D721Med (cell line): ENCODE measurements around the gene PTPRF.

Source experiments
- DNase-seq: peaks from one replicate; pipeline ENCODE4 v3.0.0; 2011; ENCODE audit warnings: low spot score; ENCODE audit not compliant: insufficient read length
- FAIRE-seq: peaks from 2 replicates; lab custom pipeline; 2011; peaks lifted over from hg19 to GRCh38; lab: Jason Lieb, UNC
- TF ChIP-seq, protein P1 (sequence below): IDR thresholded peaks from 2 replicates; pipeline ENCODE4 v1.5.1; 2012; ENCODE audit warnings: mild to moderate bottlenecking, control low read depth; ENCODE audit not compliant: insufficient read depth; ENCODE audit errors: missing control alignments

The PTPRF gene

DNA sequence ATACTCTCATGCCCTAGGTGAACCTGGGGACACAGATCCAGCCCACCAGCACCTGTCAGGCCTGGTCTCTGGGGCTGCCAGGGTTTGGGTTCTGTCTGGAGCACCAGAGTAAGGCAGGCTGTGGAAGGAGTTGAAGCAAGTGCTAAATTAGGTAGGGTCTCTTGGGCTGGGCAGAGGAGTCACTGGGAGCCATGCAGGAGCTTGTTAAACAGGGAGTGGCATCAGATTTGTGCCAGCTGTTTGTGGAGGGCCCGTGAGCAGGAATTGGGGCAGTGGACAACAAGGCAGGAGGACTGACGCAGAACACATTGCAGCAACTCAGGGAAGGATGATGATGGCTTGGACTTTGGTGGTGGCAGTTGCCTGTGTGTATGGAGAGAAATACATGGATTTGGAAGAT, 56.3 kb downstream of the PTPRF start:
- FAIRE-seq, result no peak
- no peak for DNase-seq
- TF ChIP-seq, protein P1, sequence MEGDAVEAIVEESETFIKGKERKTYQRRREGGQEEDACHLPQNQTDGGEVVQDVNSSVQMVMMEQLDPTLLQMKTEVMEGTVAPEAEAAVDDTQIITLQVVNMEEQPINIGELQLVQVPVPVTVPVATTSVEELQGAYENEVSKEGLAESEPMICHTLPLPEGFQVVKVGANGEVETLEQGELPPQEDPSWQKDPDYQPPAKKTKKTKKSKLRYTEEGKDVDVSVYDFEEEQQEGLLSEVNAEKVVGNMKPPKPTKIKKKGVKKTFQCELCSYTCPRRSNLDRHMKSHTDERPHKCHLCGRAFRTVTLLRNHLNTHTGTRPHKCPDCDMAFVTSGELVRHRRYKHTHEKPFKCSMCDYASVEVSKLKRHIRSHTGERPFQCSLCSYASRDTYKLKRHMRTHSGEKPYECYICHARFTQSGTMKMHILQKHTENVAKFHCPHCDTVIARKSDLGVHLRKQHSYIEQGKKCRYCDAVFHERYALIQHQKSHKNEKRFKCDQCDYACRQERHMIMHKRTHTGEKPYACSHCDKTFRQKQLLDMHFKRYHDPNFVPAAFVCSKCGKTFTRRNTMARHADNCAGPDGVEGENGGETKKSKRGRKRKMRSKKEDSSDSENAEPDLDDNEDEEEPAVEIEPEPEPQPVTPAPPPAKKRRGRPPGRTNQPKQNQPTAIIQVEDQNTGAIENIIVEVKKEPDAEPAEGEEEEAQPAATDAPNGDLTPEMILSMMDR, result no peak

DNA sequence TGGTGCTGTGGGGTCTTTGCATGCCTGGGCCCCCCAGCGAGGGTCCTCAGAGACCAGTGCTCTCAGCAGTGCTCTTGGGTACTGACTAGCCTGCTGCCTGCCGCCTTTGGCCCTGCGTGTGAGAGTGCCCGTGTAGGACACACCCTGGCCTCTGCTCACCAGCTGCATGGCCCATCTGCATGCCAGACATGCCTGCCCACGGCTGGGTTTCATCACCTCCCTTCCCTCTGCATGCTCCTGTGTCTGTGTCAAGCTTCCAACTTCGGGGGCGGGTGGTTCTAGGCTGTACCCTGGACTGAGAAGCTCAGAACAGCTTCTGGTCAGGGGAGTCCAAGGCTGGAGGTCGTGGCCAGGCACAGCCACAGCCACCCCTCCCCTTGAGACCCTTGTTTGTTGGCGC, 56.9 kb downstream of the PTPRF start:
- TF ChIP-seq, protein P1, result no peak
- no peak for DNase-seq
- no peak for FAIRE-seq

DNA sequence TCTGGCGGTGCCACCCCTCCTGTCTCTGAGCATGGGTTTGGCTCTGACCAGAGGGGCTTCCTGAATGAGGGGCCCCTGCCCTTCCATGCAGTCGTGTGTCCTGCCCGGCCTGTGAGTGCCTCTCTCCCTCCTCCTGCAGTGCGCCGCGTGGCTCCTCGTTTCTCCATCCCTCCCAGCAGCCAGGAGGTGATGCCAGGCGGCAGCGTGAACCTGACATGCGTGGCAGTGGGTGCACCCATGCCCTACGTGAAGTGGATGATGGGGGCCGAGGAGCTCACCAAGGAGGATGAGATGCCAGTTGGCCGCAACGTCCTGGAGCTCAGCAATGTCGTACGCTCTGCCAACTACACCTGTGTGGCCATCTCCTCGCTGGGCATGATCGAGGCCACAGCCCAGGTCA, 57.9 kb downstream of the PTPRF start:
- DNase-seq (no peak), FAIRE-seq (no peak)
- TF ChIP-seq, protein P1, result no peak

DNA sequence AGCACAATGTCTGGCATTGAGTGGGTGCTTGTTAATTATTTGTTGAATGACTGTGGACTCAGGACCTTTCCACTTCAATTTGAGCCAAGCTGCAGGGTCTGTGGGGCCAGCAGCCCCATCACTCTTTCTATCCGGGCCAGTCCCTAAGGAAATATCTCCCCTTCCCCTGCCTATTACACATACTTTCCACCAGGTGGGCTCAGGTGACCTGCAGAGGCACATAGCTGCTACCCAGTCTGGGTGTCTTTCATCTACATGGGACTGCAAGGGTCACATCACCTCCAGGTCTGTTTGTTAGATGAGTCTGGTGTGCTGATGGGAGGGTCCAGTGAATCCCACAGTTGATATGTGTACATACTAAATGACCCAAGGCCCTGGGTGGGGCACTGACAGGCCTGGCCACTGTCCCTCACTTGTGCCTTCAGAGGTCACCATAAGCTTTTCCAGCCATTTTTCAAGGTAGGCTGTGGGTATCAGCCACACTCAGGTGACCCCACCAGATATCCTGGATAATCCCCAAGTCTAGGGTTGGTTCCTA, 59.8 kb downstream of the PTPRF start:
- DNase-seq (no peak), FAIRE-seq (no peak)
- TF ChIP-seq, protein P1, result no peak

DNA sequence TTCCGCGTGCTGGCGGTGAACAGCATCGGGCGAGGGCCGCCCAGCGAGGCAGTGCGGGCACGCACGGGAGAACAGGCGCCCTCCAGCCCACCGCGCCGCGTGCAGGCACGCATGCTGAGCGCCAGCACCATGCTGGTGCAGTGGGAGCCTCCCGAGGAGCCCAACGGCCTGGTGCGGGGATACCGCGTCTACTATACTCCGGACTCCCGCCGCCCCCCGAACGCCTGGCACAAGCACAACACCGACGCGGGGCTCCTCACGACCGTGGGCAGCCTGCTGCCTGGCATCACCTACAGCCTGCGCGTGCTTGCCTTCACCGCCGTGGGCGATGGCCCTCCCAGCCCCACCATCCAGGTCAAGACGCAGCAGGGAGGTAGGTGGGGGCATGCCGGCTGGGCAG, 60.5 kb downstream of the PTPRF start:
- DNase-seq, result no peak
- no peak for FAIRE-seq
- TF ChIP-seq, protein P1, result no peak

DNA sequence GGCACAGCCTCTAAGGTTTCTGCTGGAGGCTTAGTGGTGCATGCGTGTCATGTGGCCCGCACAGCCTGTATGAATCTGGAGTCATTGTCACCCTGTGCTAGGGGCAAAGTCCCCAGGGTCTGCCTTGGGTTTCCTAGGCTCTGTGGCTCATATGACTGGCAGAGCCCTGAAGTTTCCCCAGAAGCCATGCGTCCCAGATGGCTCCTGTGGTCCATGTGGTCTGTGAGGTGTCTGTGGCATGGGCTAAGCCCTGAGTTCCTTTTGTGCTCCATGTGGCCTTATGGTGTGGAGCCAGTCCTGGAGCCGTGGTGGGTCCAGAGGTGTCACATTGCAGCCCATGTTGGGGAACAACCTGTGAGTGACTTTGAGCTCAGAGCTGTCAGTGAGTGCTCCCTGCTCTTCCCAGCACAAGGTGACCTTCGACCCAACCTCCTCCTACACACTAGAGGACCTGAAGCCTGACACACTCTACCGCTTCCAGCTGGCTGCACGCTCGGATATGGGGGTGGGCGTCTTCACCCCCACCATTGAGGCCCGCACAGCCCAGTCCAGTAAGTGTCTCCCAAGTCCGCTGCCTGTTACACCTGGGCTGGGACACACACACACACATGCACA, 61.5 kb downstream of the PTPRF start:
- DNase-seq, result no peak
- FAIRE-seq, result no peak
- TF ChIP-seq, protein P1, result no peak

DNA sequence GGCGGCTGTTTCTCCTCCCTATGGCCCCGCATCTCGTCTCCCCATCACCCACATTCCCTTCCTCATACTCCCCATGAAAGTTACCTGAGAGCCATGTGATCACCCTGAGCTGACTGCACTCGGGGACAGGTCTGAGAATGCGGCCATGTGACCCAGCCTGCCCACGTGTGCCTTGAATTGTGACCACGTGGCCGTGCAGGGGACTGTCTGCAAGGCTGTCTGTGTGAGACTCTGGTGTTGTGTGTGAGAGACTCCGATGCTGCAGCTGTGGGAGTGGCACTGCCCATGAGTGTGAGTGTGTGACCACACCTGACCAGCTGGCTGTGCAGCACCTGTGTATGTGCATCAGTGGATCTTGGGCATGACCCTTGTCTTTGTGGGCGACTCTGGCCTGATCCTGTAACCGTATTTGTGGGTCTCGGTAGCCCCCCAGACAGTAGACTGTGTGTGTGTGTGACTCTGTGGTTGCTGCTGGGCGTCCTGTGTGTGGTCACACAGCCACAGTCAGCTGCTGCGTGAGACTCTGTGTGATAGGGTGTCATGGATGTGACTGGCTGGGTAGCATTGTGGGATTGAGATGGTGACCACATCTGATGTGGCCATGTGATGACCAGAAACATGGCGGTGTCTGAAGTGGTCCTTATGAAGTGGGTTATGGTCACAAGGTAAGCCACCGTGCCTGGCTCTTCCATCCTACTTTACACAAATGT, 62.4 kb downstream of the PTPRF start:
- TF ChIP-seq, protein P1, result no peak
- DNase-seq, result no peak
- no peak for FAIRE-seq
